HG03064 (cell line): Measurements from ENCODE around the gene HMCN2.
"Not testable (repeated sequence)": the region's sequence is repeated elsewhere in the genome, so short reads cannot be mapped to it uniquely, and the experiment has no call there.

Experiments used
- ATAC-seq: cut with Tn5 transposase; IDR thresholded peaks from one replicate; pipeline ENCODE4 v1.9.1; 2021; ENCODE audit warnings: low read depth; ENCODE audit not compliant: unreplicated experiment

HMCN2 gene

DNA sequence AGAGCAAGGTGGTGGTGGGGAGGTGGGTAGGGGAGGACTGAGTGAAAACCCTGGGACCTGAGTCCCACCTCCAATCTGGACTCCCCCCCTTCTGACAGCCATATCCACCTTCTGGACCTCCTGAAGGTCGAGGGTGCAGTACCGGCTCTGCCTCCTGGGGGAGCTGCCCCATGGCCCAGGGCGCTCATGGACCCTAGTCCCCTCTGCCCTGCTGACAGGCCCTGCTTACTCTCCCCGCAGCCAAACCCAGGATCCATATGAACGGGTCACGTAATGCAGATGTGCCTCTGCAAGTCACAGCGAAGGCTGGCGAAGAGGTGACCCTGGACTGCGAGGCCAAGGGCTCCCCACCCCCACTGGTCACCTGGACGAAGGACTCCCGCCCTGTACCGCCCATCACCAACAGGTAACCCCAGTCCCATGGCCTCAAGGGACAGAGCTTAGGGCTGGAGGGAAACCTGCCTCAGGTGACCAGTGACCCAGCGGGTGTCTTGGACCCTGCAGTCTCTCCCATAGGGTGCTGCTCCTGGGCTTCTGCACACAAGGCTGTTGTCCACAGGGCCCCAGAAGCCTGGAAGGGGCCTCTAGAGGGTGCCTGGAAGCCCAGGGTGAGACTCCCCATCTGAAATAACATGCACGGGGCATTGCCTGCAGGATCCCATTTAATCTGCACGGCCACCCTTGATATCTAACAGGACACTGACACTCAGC lies 61.7 kb downstream of the HMCN2 start:
- ATAC-seq, result no peak

DNA sequence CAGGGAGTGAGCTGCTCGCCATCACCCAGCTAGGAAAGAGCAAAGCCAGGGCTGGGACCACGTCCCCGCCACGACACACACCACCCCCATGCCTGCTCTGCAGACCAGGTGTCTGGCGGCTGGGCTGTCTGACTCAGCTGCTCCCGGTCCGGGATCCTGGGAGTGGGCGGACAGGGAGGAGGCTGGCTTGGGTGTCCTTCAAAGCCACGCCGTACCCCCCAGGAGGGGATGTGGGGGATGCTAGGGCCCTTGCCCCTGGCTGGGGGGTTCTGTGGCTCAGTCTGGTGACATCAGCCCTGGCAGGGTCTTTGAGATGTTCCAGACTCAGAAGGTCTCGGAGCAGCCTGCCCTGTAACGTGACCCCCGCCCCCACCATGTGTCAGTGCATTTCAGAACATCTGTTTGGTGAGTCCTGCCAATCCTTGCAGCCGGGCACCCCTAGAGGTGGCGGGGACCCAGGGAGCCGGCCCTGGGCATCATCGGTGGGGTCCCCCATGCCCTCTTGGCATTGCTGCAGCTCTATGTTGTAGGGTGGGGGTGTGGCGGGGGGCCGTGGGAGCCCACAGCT lies 62.3 kb downstream of the HMCN2 start:
- ATAC-seq, result no peak

DNA sequence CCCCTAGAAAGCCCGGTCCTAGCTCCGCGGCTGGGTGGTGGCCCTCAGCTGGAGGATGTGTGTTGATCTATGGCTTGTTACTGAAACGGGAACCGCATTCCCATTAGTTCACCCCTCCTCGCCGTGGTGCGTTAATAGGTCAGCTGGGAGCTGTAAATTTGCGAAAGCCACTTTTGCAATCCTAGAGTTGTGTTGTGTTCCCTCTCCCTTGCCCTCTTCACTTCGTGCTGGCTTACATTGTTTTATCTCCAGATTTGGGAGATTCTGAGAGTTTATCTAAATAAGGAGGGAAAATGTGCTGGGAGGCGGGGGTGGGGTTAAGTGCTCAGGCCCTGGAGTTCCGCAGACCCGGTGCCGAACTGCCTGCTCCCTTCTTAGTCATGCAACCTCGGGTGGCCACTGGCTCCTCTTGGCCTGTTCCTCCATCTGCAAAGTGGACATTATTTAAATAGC lies 62.8 kb downstream of the HMCN2 start:
- no peak for ATAC-seq

DNA sequence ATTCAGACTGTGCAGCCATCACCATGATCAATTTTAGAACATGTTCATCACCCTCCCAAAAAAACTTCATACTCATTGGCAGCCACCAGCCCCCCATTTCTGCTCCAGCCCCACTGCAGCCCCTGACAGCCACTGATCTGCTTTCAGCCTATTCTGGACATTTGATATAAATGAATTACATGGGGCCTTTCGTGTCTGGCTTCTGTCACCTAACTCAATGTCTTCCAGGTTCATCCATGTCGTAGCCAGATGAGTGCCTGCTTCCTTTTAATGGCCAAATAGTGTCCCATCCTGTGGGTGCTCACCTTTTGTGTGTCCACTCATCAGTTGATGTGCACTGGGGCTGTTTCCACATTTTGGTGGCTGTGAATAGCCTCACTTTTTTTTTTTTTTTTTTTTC lies 63.5 kb downstream of the HMCN2 start:
- ATAC-seq, result no peak

DNA sequence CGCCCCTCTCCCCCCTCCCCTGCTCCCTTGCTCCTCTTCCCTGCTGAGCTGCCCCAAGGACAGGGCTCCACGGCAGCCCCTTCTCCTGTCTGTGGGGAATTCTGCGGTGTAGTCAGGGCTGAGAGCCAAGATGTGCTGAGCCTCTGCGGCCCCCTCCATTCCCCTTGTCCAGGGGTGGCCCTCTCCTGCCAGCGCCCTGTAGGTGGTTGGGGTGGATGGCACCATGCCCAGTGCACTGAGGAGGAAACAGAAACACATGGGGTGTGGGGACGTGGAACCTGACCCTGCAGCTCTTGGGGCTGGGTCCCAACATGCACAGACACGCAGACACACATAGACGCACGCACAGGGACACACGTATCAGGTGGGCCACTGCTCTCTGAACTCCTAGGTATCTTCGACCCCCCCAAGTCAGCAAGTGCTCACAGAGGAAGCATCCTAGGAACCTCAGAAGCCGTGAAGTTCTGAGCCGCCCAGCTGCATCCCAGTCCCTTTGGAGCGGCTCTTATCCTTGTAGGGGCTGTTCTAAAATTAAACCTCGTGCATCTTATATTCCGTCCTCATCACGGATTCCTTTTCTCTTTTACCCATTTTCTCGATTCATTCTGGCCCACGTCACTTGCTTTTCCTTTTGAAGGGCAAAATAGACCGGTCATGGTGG lies 64.8 kb downstream of the HMCN2 start:
- ATAC-seq, result no peak

DNA sequence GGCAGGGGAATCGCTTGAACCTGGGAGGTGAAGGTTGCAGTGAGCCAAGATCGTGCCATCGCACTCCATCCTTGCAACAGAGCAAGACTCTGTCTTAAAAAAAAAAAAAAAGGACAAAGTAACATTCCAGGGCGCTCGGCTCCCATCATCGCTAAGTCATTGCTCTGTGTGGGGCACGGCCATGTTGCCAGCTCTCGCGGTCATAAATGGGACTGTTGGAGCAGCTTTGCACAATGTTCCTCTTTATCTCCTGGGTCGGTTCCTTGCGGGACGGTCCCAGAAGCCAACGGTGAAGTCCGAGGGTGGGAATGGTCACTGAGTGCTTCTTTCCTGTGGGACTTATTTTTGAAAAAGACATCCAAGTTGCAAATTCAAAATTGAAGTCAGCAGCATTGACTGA lies 65.5 kb downstream of the HMCN2 start:
- ATAC-seq, result no peak

DNA sequence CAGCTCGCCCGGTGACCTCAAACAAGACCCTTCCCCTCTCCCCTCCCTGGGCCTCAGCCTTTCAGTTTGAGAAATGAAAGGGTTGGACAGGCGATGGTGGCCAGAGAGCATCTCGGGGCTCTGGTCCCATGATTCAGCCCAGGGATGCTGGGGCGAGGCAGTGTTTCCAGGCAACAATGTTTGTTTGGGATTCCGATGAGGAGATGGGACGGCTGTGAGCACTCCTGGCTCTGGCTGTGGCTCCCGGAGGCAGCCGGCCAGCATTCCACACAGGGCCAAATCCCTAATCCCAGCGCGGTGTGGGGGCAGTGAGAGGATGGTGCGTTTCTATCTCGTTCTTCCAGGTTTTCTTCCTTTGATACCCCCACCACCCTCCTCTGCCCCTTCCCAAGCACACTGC lies 66.0 kb downstream of the HMCN2 start:
- ATAC-seq, result no peak

DNA sequence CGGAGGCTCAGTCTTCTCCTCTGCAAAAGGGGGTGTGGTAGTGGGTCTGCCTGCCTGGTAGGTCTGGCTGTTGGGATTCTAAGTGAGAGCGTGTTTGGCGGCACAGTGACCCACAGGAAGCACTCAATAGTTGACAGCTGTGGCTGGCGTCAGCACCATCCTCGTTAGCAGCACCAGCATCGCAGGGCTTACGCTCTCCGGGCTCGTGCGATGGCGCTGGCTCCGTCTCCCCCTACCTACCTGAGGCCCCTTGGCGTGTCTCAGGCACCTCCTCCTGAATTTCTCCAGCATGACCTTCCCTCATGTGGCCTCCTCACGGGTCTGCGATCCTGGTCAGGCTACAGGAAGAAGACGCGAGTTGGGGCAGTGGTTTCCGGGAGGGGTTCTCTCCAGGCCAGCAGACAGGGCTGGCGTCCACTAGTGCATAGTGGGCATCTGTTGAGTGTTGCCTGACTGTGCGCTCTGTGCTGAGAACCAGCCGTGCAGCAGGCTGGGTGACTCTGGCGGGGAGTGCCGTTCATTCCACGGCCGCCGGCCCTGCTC lies 66.9 kb downstream of the HMCN2 start:
- no peak for ATAC-seq

DNA sequence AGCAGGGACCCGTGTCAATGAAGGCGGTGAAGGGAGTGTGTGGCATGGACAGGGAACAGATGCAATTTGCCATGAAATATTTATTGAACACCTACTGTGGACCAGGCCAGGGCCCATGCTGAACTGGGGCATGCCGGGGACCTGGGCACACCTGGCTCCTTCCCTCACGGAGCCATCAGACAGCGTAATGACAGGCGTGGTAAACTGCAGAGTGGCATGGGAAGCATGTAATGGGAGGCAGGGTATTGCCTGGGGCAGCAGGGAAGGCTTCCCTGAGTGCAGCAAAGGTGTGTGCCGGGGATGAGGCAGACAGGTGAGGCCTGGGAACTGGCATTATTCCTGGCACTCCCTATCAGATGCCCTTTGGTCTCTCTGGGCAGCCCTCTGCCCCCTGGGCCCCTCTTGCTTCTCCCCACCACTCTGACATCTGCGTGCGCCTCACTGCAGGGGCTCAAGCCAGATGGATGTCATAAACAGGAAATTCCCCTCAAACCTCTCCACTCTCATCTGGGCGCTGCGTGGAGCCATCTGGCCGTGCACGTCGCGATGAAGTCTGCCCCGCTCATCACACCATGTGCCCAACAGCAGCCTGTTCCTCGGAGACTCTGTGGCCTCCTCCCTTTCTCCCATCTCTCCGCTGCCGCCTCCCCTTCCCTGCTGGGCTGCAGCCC lies 67.6 kb downstream of the HMCN2 start:
- ATAC-seq, result no peak

DNA sequence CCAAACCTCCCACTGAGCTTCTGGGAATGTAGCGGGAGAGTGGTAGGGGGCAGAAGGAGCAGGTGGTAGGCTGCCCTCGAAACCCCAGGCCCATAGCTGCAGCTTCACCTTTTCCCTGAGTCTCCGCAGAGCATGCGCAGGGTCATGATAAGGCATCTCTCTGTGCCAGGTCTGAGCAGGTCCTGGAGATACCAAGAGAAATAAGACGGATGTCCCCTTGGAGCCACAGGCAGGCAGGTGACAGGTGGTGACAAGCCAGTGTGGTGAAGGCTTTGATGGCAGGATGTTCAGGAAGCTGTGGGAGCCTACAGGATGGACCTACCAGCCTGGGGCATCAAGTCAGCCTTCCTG lies 68.1 kb downstream of the HMCN2 start:
- no peak for ATAC-seq

DNA sequence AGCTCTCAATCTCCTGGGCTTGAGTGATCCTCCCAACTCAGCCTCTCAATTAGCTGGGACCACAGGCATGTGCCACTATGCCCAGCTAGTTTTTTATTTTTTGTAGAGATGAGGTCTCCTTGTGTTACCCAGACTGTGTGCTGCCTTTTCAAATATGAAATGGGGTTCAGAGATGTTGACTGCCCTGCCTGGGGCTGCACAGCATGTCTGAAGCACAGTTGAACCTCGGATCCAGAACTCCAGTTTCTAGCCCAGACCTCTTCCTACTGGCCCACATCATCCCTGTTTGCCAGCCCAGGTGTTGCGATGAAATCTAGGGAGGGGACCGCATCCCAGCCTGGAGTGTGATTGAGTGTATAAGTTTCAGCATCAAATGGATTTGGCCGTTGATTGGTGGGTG lies 69.4 kb downstream of the HMCN2 start:
- no peak for ATAC-seq

DNA sequence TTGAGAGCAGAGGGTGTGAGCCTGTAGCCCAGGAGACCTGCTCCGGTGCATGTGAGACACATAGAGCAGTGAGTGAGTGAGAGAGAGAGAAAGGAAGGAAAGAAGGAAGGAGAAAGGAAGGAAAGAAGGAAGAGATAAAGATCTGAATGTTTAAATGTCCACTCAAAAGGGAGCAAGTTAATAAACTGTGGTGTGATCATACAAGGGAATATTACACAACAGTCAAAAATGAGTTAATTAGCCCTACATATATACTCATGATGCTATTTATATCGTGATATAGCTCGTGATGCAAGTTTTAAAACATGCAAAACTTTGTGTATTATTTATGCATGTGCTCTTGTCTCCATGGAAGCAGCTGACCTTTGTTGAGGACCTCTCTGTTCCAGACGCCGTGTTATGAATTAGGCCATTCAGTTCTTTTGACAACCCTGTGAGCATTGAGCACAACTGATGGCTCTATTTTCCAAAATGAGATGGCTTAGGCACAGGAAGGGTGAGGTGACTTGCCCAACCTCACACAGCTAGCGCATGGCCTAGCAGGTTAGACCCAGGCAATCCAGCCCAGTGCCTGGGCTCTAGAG lies 70.6 kb downstream of the HMCN2 start:
- ATAC-seq, result no peak

DNA sequence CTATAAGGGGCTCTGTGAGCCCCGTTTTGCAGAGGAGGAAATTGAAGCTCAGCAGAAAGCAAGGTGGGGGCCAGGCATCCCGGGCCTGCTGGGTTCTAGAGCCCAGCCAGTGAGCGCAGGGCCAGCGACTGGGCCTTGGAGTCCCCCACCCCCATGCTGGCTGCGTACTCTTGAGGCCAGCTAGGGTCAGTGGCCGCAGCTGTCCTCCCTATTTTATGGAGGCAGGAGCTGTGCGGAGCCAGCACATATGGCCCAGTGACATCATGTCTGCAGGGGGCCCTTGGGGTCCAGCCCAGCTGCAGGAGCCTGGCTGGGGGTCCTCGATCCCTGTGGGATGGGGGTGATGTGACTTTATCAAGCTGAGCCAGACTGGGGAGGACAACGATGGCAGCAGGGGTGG lies 71.3 kb downstream of the HMCN2 start:
- ATAC-seq, result no peak

DNA sequence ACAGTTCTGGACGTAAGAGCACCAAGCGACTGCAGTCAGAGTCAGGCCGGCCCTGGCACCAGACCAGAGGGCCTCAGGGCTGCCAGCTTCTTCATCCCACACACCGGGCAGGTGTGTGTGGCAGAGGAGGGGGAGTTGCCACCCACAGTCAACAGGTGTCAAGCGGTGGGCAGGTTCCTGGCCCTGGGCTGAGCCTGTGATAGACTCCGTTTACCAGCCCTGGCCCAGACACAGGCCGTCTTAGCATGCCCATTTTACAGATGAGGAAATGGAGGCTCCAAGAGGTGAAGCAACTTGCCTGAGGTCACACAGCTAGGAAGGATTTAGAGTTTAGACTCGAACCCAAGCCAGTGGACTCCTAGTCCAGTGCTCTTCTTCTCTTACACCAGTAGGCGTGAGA lies 71.8 kb downstream of the HMCN2 start:
- no peak for ATAC-seq

DNA sequence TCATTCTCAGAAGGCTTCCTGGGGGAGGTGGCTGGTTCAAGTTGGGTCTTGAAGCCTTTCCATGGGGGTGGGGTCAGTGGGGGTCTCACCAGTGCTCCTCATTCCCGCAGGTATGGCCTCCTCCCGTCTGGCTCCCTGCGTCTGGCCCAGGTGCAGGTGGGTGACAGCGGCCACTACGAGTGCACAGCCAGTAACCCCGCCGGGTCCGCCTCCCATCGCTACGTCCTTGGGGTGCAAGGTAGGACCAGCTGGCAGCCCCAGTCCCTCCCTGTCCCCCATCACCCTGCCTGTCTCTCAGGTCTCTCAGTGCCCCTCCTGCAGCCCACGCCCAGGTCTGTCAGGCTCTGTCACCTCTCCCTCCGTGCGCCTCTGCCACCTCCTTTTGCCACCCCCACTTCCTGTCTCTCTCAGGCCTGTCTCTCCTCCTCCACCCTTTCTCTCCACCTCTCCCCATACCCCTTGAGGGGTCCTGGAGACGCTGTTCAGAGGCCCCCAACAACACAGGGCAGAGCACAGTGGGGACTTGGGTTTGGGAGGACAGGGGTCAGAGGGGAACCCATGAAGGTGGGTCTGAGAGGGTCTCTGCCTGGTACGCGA lies 72.3 kb downstream of the HMCN2 start:
- no peak for ATAC-seq

DNA sequence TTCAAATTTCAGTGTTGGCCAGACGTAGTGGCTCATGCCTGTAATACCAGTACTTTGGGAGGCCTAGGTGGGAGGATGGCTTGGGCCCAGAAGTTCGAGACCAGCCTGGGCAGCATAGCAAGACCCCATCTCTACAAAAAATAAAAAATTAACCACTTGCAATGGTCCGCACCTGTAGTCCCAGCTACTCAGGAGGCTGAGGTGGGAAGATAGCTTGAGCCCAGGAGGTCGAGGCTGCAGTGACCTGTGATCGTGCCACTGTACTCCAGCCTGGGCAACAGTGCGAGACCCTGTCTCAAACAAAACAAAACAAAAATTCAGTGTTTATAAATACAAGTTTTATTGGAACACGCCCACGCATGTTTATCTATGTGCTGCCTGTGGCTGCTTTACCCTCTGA lies 73.3 kb downstream of the HMCN2 start:
- ATAC-seq, result not testable (repeated sequence)

DNA sequence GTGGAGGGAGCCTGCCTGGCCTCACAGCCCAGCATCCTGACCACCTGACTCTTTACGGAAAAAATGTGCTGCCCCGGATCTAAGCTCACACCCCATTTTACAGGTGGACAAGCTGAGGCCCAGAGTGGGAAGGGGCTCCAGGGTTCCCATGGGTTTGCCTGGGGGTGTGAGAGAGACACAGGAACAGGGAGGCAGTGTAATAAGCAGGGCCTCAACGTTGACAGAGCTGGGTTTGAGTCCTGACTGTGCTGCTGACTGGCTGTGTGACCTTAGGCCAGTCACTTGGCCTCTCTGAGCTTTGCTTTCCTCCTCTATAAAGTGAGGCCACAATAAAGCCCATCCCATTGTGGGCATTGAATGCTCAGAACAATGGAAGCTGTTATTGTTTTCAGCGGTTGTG lies 73.7 kb downstream of the HMCN2 start:
- no peak for ATAC-seq

DNA sequence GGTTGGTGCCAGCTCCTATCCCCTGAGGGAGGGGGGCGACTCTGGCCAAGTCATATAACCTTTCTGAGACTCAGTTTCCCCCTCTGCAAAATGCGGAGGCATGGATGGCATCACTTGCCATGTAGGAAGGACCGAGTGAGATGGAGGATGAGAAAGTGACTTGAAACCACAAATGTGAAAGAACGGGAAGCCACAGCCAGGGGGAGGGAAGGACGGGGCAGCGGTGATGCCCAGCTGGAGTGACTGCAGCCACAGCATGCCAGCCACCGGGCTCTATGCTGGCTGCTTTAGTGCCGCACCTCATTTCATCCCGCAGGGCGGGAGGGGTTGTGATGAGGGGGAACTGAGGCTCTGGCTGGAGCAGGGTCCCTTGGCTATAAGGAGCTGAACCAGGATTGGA lies 74.5 kb downstream of the HMCN2 start:
- no peak for ATAC-seq

DNA sequence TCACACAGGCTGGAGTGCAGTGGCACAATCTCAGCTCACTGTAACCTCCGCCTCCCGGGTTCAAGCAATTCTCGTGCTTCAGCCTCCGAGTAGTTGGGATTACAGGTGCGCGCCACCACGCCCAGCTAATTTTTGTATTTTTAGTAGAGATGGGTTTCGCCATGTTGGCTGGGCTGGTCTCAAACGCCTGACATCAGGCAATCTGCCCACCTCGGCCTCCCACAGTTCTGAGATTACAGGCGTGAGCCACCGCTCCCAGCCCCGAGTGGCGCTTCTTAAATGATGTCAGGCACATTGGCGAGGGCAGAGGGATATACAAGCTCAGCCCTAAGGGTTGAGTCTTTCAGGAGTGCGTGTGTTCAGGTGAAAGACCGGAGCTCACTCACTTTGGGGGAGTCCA lies 75.0 kb downstream of the HMCN2 start:
- ATAC-seq, result not testable (repeated sequence)

DNA sequence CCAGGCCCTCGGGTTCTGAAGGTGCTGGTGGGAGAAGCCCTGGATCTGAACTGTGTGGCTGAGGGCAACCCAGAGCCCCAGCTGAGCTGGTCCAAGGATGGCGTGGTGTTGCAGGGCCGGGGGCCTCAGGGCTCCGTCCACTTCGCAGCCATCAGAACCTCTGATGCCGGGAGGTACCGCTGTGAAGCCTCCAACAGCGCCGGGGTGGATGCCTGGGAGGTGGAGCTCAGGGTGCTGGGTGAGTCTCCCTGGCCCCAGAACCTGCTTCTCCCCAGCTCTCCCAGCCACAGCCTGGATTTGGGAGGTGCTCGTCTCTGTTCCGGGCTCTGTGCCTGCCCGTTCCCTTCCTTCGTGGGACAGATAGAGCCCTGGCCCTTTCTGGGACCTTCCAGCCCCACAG lies 75.6 kb downstream of the HMCN2 start:
- ATAC-seq, result no peak
